GM12872 (cell line): ENCODE data around the gene ST6GALNAC4.

Experiments used
- CTCF ChIP-seq: IDR thresholded peaks from 3 replicates; pipeline ENCODE4 v1.5.1; 2011; ENCODE audit warnings: low read depth, mild to moderate bottlenecking, low read length, moderate library complexity; ENCODE audit not compliant: insufficient read depth

ST6GALNAC4 gene

GRCh38 chr9:127904561-127905003 is 12.3 kb downstream of the ST6GALNAC4 start:
- no peak for TF ChIP-seq CTCF

GRCh38 chr9:127903557-127904475 is 13.0 kb downstream of the ST6GALNAC4 start:
- TF ChIP-seq CTCF: no peak

- 0 out of 3 replicates have a peak, but pooled peaks have one; percentile 4 for TF ChIP-seq CTCF
Measured at GRCh38 chr9:127899128-127899943, 17.5 kb downstream of the ST6GALNAC4 start, which contains the start of gene ST6GALNAC6. TSS of gene ST6GALNAC6 (minus strand) at chr9:127899603. CDS start at chr9:127897981, 1,622 bp downstream.

GRCh38 chr9:127898433-127899127 is 18.3 kb downstream of the ST6GALNAC4 start:
- TF ChIP-seq CTCF: no peak

GRCh38 chr9:127897193-127897692 is 19.6 kb downstream of the ST6GALNAC4 start:
- TF ChIP-seq CTCF: no peak

- no peak for TF ChIP-seq CTCF
Measured at GRCh38 chr9:127896395-127897192, 20.2 kb downstream of the ST6GALNAC4 start.
